Calu3 (cell line): ENCODE results near the gene CWH43. TPM values are rescaled to one million over a fixed set of nuclear protein-coding genes. Genes with fewer than 3 reads are reported as not detected.
A peak's percentile ranks its signal among the peaks of the same experiment; 100 is the strongest.

Source experiments
- BruUV-seq: library from RNA; stranded (reverse); fragments of 400-500 nt; replicated peaks from 2 replicates; lab custom pipeline; 2021; lab: Mats Ljungman, UMichigan
- CTCF ChIA-PET: fragments of 300-600 bp; sonication (Branson Sonifier 250); formaldehyde crosslinking; loops from one replicate; lab custom pipeline; 2022; ENCODE audit warnings: antibody characterized with exemption; lab: Charles Lee
- DNase-seq: peaks from one replicate; pipeline ENCODE4 v3.0.0; 2022
- H3K27ac Mint-ChIP-seq: one replicate; pipeline ENCODE4 v1.8.0; 2022; ENCODE audit warnings: mixed read lengths; ENCODE audit not compliant: unreplicated experiment
- H3K27me3 Mint-ChIP-seq: one replicate; pipeline ENCODE4 v1.8.0; 2022; ENCODE audit warnings: mixed read lengths; ENCODE audit not compliant: unreplicated experiment
- H3K36me3 Mint-ChIP-seq: one replicate; pipeline ENCODE4 v1.8.0; 2022; ENCODE audit warnings: mild to moderate bottlenecking, moderate library complexity, mixed read lengths; ENCODE audit not compliant: insufficient read depth, unreplicated experiment
- H3K4me1 Mint-ChIP-seq: one replicate; pipeline ENCODE4 v1.8.0; 2022; ENCODE audit warnings: mild to moderate bottlenecking, low read depth, mixed read lengths; ENCODE audit not compliant: unreplicated experiment
- H3K4me3 Mint-ChIP-seq: one replicate; pipeline ENCODE4 v1.8.0; 2022; ENCODE audit warnings: mild to moderate bottlenecking, low read depth, moderate library complexity, mixed read lengths; ENCODE audit not compliant: unreplicated experiment
- H3K9me3 Mint-ChIP-seq: one replicate; pipeline ENCODE4 v1.8.0; 2022; ENCODE audit warnings: low read depth, mixed read lengths; ENCODE audit not compliant: unreplicated experiment
- CTCF ChIP-seq: fragments of 200-600 bp; IDR thresholded peaks from one replicate; pipeline ENCODE4 v1.8.0; 2022; ENCODE audit warnings: antibody characterized with exemption; ENCODE audit not compliant: unreplicated experiment
- intact Hi-C: fragments of 100-400 bp; cut with micrococcal nuclease; formaldehyde crosslinking; loops from one replicate; pipeline ENCODE4 v1.10.0; 2022; ENCODE audit not compliant: unreplicated experiment
- total RNA-seq: library from RNA; stranded (reverse); gene quantifications from 2 replicates; pipeline ENCODE4 v1.2.3, GENCODE V29; 2022

CWH43 gene
- total RNA-seq, 1 experiment from 2014 or later: not detected

GRCh38 chr4:48943387-48943786 lies 42.7 kb upstream of the CWH43 start:
- BruUV-seq: no TSS peak
- H3K9me3 Mint-ChIP-seq: no peaks in the 10 kb centered on the region
- TF ChIP-seq CTCF: peak; percentile 26
- peak; percentile 56 for DNase-seq
- CTCF ChIA-PET: interaction anchor here (0.5 to 0.9 kb wide), 3 partner anchors 9 to 34 kb away, joined by 3 to 4 read pairs (median 4); no protein-coding TSS in a partner anchor
- H3K36me3 Mint-ChIP-seq: peaks cover 11% of the 10 kb centered on the region
- no peaks in the 10 kb centered on the region for H3K27me3 Mint-ChIP-seq
- intact Hi-C loops: loop anchor here (1.0 to 5.0 kb wide), 2 partner anchors 20 to 36 kb away; partner anchors contain the start of gene OCIAD2
- H3K27ac Mint-ChIP-seq: peak overlapping the region; percentile 40
- peaks cover 30% of the 10 kb centered on the region for H3K4me1 Mint-ChIP-seq
- H3K4me3 Mint-ChIP-seq: no peak overlapping the region

- peak; percentile 66 for DNase-seq
- Mint-ChIP-seq H3K4me1 (peaks cover 38% of the 10 kb centered on the region), H3K4me3 (peak overlapping the region; percentile 59), H3K36me3 (peaks cover 11% of the 10 kb centered on the region), H3K9me3 (no peaks in the 10 kb centered on the region), H3K27me3 (no peaks in the 10 kb centered on the region), H3K27ac (peak overlapping the region; percentile 98)
- intact Hi-C loops: loop anchor here (5.0 kb wide), 1 partner anchor 37 kb away; the partner anchor contains the start of gene OCIAD2
- CTCF ChIA-PET: interaction anchor here (0.6 to 1.6 kb wide), 7 partner anchors 10 to 1109 kb away, joined by 3 to 8 read pairs (median 5); partner anchors contain the start of gene OCIAD2
- TF ChIP-seq CTCF: no peak
- BruUV-seq: no TSS peak
Observed at GRCh38 chr4:48944252-48944651, 41.8 kb upstream of the CWH43 start.

GRCh38 chr4:48944756-48945241 lies 41.3 kb upstream of the CWH43 start:
- no peaks in the 10 kb centered on the region for H3K9me3 Mint-ChIP-seq
- peak; percentile 39 for TF ChIP-seq CTCF
- peak overlapping the region; percentile 98 for H3K27ac Mint-ChIP-seq
- BruUV-seq: no TSS peak
- DNase-seq: peak; percentile 48
- peaks cover 39% of the 10 kb centered on the region for H3K4me1 Mint-ChIP-seq
- intact Hi-C loops: loop anchor here (5.0 kb wide), 1 partner anchor 37 kb away; the partner anchor contains the start of gene OCIAD2
- H3K4me3 Mint-ChIP-seq: peak overlapping the region; percentile 59
- no peaks in the 10 kb centered on the region for H3K27me3 Mint-ChIP-seq
- CTCF ChIA-PET: interaction anchor here (0.6 to 1.6 kb wide), 10 partner anchors 10 to 1110 kb away, joined by 3 to 8 read pairs (median 4); partner anchors contain the start of gene OCIAD2
- peaks cover 8% of the 10 kb centered on the region for H3K36me3 Mint-ChIP-seq

GRCh38 chr4:48945981-48946380 lies 40.1 kb upstream of the CWH43 start:
- no peaks in the 10 kb centered on the region for H3K27me3 Mint-ChIP-seq
- intact Hi-C loops: no loop called here
- H3K36me3 Mint-ChIP-seq: peaks cover 6% of the 10 kb centered on the region
- CTCF ChIA-PET: no interaction called here
- no TSS peak for BruUV-seq
- peaks cover 44% of the 10 kb centered on the region for H3K4me1 Mint-ChIP-seq
- no peak for DNase-seq
- no peaks in the 10 kb centered on the region for H3K9me3 Mint-ChIP-seq
- no peak overlapping the region for H3K4me3 Mint-ChIP-seq
- TF ChIP-seq CTCF: no peak
- no peak overlapping the region for H3K27ac Mint-ChIP-seq
